SK-N-MC (cell line): ENCODE data around the gene CALR3.

ENCODE experiments used
- EZH2 ChIP-seq: fragments of 200-600 bp; sonication (generic); IDR thresholded peaks from one replicate; pipeline ENCODE4 v1.6.1; 2017; ENCODE audit warnings: antibody characterized with exemption
- FOXP2 ChIP-seq: optimal IDR thresholded peaks from 2 replicates; pipeline ENCODE3; 2011; ENCODE audit warnings: mild to moderate bottlenecking, moderate library complexity; ENCODE audit not compliant: insufficient read depth; ENCODE audit errors: extremely low read length, control extremely low read depth
- POLR2AphosphoS5 ChIP-seq: IDR thresholded peaks from 2 replicates; pipeline ENCODE4 v1.6.1; 2012; ENCODE audit warnings: mild to moderate bottlenecking, low read depth, low read length, borderline replicate concordance

GRCh38 chr19:16541526-16542044 is 45.6 kb upstream of the CALR3 start:
- TF ChIP-seq EZH2 (no peak), POLR2AphosphoS5 (no peak), FOXP2 (no peak)
